Neural cell (in vitro differentiated cells): ENCODE measurements around the gene TBC1D10A.

Experiments used
- CTCF ChIP-seq: fragments of 450-650 bp; IDR thresholded peaks from 2 replicates; pipeline ENCODE4 v1.5.1; 2014; ENCODE audit warnings: antibody characterized with exemption, mild to moderate bottlenecking, moderate library complexity; ENCODE audit not compliant: poor library complexity, severe bottlenecking
- EP300 ChIP-seq: fragments of 450-650 bp; conservative IDR thresholded peaks from 2 replicates; pipeline ENCODE4 v1.6.1; 2014; ENCODE audit warnings: antibody characterized with exemption, mild to moderate bottlenecking, moderate library complexity; ENCODE audit not compliant: poor library complexity, severe bottlenecking
- EZH2 ChIP-seq: fragments of 200-600, 300-800 bp; shearing (Covaris generic), sonication (generic); IDR thresholded peaks from 2 replicates; pipeline ENCODE4 v1.6.1; 2014; ENCODE audit warnings: antibody characterized with exemption, low read length, borderline replicate concordance, mild to moderate bottlenecking; ENCODE audit not compliant: insufficient read depth, poor library complexity, severe bottlenecking
- RAD21 ChIP-seq: fragments of 450-650 bp; conservative IDR thresholded peaks from 2 replicates; pipeline ENCODE4 v1.6.1; 2014; ENCODE audit warnings: antibody characterized with exemption, mild to moderate bottlenecking, moderate library complexity
- SMC3 ChIP-seq: fragments of 450-650 bp; conservative IDR thresholded peaks from 2 replicates; pipeline ENCODE4 v1.6.1; 2014; ENCODE audit warnings: antibody characterized with exemption, mild to moderate bottlenecking, moderate library complexity; ENCODE audit not compliant: poor library complexity

GRCh38 chr22:30344447-30345200 is 17.9 kb upstream of the TBC1D10A start:
- no peak for TF ChIP-seq EZH2
- TF ChIP-seq CTCF: no peak
- no peak for TF ChIP-seq RAD21
- no peak for TF ChIP-seq SMC3
- no peak for TF ChIP-seq EP300
